Measurements from ENCODE around the gene ZNF519.

ZNF519 gene

DNA sequence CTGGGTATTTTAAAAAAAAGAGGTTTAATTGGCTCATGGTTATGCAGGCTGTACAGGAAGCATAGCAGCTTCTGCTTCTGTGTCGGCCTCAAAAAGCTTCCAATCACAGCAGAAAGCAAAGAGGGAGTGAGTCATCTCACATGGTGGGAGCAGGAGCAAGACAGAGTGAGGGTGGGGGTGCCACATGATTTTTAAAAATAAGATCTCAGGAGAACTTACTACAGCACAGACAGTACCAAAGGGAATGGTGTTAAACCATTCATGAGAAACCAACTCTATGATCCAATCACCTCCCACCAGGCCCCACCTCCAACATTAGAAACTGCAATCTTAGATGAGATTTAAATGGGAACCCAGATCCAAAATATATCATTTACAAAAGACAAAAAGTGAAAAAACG lies 14.6 kb downstream of the ZNF519 start:
- Histone ChIP-seq H3K4me3 (replicated peaks; ENCODE audit: insufficient read depth, low read length) (no peak overlapping the region), H3K27ac (replicated peaks) (no peak overlapping the region), H3K27me3 (ENCODE audit: insufficient read depth, poor library complexity, severe bottlenecking) (no peaks in the 10 kb centered on the region)
- DNase-seq (ENCODE audit: low read depth in 1 of 2, low spot score in 1 of 2) = no peak
- no peak for TF ChIP-seq GABPA (IDR thresholded peaks at IDR 0.05; ENCODE audit: low read depth)
- no peak for TF ChIP-seq POLR2AphosphoS5 (IDR thresholded peaks at IDR 0.05; ENCODE audit: low read depth)
- TF ChIP-seq SPI1 (IDR thresholded peaks at IDR 0.05; ENCODE audit: borderline replicate concordance, low read depth) = no peak
- TF ChIP-seq, protein P1, sequence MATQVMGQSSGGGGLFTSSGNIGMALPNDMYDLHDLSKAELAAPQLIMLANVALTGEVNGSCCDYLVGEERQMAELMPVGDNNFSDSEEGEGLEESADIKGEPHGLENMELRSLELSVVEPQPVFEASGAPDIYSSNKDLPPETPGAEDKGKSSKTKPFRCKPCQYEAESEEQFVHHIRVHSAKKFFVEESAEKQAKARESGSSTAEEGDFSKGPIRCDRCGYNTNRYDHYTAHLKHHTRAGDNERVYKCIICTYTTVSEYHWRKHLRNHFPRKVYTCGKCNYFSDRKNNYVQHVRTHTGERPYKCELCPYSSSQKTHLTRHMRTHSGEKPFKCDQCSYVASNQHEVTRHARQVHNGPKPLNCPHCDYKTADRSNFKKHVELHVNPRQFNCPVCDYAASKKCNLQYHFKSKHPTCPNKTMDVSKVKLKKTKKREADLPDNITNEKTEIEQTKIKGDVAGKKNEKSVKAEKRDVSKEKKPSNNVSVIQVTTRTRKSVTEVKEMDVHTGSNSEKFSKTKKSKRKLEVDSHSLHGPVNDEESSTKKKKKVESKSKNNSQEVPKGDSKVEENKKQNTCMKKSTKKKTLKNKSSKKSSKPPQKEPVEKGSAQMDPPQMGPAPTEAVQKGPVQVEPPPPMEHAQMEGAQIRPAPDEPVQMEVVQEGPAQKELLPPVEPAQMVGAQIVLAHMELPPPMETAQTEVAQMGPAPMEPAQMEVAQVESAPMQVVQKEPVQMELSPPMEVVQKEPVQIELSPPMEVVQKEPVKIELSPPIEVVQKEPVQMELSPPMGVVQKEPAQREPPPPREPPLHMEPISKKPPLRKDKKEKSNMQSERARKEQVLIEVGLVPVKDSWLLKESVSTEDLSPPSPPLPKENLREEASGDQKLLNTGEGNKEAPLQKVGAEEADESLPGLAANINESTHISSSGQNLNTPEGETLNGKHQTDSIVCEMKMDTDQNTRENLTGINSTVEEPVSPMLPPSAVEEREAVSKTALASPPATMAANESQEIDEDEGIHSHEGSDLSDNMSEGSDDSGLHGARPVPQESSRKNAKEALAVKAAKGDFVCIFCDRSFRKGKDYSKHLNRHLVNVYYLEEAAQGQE (IDR thresholded peaks at IDR 0.05; ENCODE audit: insufficient replicate concordance, low read depth) = no peak
- TF ChIP-seq, protein P2, sequence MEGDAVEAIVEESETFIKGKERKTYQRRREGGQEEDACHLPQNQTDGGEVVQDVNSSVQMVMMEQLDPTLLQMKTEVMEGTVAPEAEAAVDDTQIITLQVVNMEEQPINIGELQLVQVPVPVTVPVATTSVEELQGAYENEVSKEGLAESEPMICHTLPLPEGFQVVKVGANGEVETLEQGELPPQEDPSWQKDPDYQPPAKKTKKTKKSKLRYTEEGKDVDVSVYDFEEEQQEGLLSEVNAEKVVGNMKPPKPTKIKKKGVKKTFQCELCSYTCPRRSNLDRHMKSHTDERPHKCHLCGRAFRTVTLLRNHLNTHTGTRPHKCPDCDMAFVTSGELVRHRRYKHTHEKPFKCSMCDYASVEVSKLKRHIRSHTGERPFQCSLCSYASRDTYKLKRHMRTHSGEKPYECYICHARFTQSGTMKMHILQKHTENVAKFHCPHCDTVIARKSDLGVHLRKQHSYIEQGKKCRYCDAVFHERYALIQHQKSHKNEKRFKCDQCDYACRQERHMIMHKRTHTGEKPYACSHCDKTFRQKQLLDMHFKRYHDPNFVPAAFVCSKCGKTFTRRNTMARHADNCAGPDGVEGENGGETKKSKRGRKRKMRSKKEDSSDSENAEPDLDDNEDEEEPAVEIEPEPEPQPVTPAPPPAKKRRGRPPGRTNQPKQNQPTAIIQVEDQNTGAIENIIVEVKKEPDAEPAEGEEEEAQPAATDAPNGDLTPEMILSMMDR (IDR thresholded peaks at IDR 0.05; ENCODE audit: insufficient read depth, low read length) = no peak

DNA sequence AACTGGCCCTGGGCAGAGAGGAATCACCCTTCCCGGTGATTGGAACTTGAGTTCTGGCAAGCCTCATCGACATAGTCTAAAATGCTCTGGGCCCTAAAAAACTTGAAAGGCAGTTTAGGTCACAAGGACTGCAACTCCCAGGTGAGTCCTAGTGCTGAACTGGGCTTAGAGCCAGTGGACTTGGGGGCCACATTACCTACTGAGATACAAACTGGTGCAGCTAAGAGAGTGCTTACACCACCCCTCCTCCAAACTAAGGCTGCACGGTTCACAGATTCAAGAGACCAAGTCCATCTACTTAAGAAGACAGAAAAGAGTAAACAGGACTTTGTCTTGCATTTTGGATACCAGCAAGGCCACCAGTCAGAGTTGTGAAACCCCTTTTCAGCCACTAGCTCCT lies 25.3 kb downstream of the ZNF519 start:
- Histone ChIP-seq H3K27me3 (ENCODE audit: insufficient read depth, poor library complexity, severe bottlenecking) (no peaks in the 10 kb centered on the region), H3K4me3 (replicated peaks; ENCODE audit: insufficient read depth, low read length) (no peak overlapping the region), H3K27ac (replicated peaks) (no peak overlapping the region)
- TF ChIP-seq, protein P2 (IDR thresholded peaks at IDR 0.05; ENCODE audit: insufficient read depth, low read length) = no peak
- TF ChIP-seq POLR2AphosphoS5 (IDR thresholded peaks at IDR 0.05; ENCODE audit: low read depth) (no peak), SPI1 (IDR thresholded peaks at IDR 0.05; ENCODE audit: borderline replicate concordance, low read depth) (no peak), GABPA (IDR thresholded peaks at IDR 0.05; ENCODE audit: low read depth) (no peak)
- TF ChIP-seq, protein P1 (IDR thresholded peaks at IDR 0.05; ENCODE audit: insufficient replicate concordance, low read depth) = no peak
- no peak for DNase-seq (ENCODE audit: low read depth in 1 of 2, low spot score in 1 of 2)

DNA sequence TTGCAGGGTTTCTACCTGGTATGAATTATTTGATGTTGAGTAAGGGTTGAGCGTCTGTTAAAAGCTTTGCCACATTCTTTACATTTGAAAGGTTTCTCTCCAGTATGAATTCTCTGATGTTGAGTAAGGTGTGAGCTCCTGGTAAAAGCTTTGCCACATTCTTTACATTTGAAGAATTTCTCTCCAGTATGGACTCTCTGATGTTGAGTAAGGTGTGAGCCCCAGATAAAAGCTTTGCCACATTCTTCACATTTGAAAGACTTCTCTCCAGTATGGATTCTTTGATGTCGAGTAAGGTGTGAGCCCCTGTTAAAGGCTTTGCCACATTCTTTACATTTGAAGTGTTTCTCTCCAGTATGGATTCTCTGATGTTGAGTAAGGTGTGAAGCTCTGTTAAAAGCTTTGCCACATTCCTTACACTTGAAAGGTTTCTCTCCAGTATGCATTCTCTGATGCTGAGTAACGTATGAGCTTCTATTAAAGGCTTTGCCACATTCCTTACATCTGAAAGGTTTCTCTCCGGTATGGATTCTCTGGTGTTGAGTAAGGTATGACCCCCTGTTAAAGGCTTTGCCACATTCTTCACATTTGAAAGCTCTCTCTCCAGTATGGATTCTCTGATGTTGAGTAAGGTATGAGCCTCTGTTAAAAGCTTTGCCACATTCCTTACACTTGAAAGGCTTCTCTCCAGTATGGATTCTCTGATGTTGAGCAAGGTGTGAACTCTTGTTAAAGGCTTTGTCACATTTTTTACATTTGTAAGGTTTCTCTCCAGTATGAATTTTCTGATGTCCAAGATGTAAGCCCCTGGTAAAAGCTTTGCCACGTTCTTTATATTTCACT lies 27.1 kb downstream of the ZNF519 start:
- no peak overlapping the region for H3K27ac ChIP-seq (replicated peaks)
- no peak overlapping the region for H3K4me3 ChIP-seq (replicated peaks; ENCODE audit: insufficient read depth, low read length)
- no peak for DNase-seq (ENCODE audit: low read depth in 1 of 2, low spot score in 1 of 2)
- TF ChIP-seq, protein P1 (IDR thresholded peaks at IDR 0.05; ENCODE audit: insufficient replicate concordance, low read depth) = no peak
- TF ChIP-seq, protein P2 (IDR thresholded peaks at IDR 0.05; ENCODE audit: insufficient read depth, low read length) = no peak
- TF ChIP-seq SPI1 (IDR thresholded peaks at IDR 0.05; ENCODE audit: borderline replicate concordance, low read depth) = no peak
- TF ChIP-seq GABPA (IDR thresholded peaks at IDR 0.05; ENCODE audit: low read depth) = no peak
- TF ChIP-seq POLR2AphosphoS5 (IDR thresholded peaks at IDR 0.05; ENCODE audit: low read depth) = no peak
- H3K27me3 ChIP-seq (ENCODE audit: insufficient read depth, poor library complexity, severe bottlenecking) = no peaks in the 10 kb centered on the region

Measured in HL-60 (cell line).